GM12878 (cell line): ENCODE results near the gene LILRB3. TPM values are rescaled to one million over a fixed set of nuclear protein-coding genes. Genes with fewer than 3 reads are reported as not detected.
A peak's percentile ranks its signal among the peaks of the same experiment; 100 is the strongest.

ENCODE experiments used
- ATAC-seq: fragments of 200-7000 bp; cut with Tn5 transposase; 3 replicates; pipeline ENCODE4 v1.9.1; 2020; ENCODE audit warnings: mild to moderate bottlenecking, moderate library complexity
- BruUV-seq: library from RNA; stranded (reverse); fragments of 400-500 nt; replicated peaks from 2 replicates; lab custom pipeline; 2021; lab: Mats Ljungman, UMichigan
- CTCF ChIA-PET: fragments of 300-600 bp; sonication (Branson Sonifier 250); formaldehyde crosslinking; extraction: SDS; loops from one replicate; lab custom pipeline; 2021; ENCODE audit warnings: inconsistent platforms; lab: Yijun Ruan, JAX
- POLR2A ChIA-PET: fragments of 350-600 bp; formaldehyde crosslinking; extraction: SDS; loops from one replicate; lab custom pipeline; 2021; ENCODE audit warnings: inconsistent platforms; lab: Charles Lee
- RAD21 ChIA-PET: fragments of 300-600 bp; sonication (Branson Sonifier 250); formaldehyde crosslinking; loops from one replicate; lab custom pipeline; 2023; ENCODE audit warnings: antibody characterized with exemption; ENCODE audit not compliant: unreplicated experiment; lab: Charles Lee
- SMC1A ChIA-PET: fragments of 300-600 bp; sonication (Branson Sonifier 250); formaldehyde crosslinking; loops from one replicate; lab custom pipeline; 2023; ENCODE audit not compliant: unreplicated experiment, uncharacterized antibody; lab: Charles Lee
- DNase-seq: peaks from one replicate; pipeline ENCODE4 v3.0.0-alpha.2; 2011; ENCODE audit warnings: low read depth, low spot score
- FAIRE-seq: peaks from 3 replicates; lab custom pipeline; 2011; peaks lifted over from hg19 to GRCh38; lab: Jason Lieb, UNC
- H2AFZ ChIP-seq: 2 replicates; pipeline ENCODE4 v1.6.0; 2011; ENCODE audit warnings: low read depth, low read length, control low read depth; ENCODE audit not compliant: control insufficient read depth
- H3K27ac ChIP-seq: 2 replicates; pipeline ENCODE4 v1.5.1; 2011; ENCODE audit warnings: control low read depth; ENCODE audit not compliant: control insufficient read depth, insufficient read depth
- H3K27me3 ChIP-seq, 2 experiments: replicated peaks in 1 of 2; 2 replicates each; pipeline versions ENCODE4 v1.6.0 to v1.6.1; 2011; ENCODE audit warnings: low read length in 1 of 2; ENCODE audit not compliant: control insufficient read depth in 2 of 2, insufficient read depth in 2 of 2
- H3K36me3 ChIP-seq, 2 experiments: 2 replicates each; pipeline ENCODE4 v1.5.1; 2011; ENCODE audit warnings: low read length in 1 of 2; ENCODE audit not compliant: control insufficient read depth in 2 of 2, insufficient read depth in 2 of 2
- H3K4me1 ChIP-seq: 2 replicates; pipeline ENCODE4 v1.6.1; 2011; ENCODE audit warnings: mild to moderate bottlenecking, low read length, moderate library complexity, mixed read lengths; ENCODE audit not compliant: control insufficient read depth, insufficient read depth
- H3K4me2 ChIP-seq: 2 replicates; pipeline ENCODE4 v1.6.0; 2011; ENCODE audit warnings: control low read depth; ENCODE audit not compliant: control insufficient read depth, insufficient read depth
- H3K4me3 ChIP-seq: fragments of 200-600 bp; sonication (generic); 2 replicates; pipeline ENCODE4 v1.5.1; 2016
- H3K79me2 ChIP-seq: 2 replicates; pipeline ENCODE4 v1.6.0; 2011; ENCODE audit warnings: low read length; ENCODE audit not compliant: control insufficient read depth, insufficient read depth
- H3K9ac ChIP-seq: 2 replicates; pipeline ENCODE4 v1.8.0; 2011; ENCODE audit warnings: low read length, control low read depth, mixed read lengths; ENCODE audit not compliant: control insufficient read depth, insufficient read depth
- H3K9me3 ChIP-seq: replicated peaks from 3 replicates; pipeline ENCODE4 v1.5.1; 2011; ENCODE audit warnings: mild to moderate bottlenecking, low read length; ENCODE audit not compliant: control insufficient read depth, insufficient read depth
- H4K20me1 ChIP-seq: 2 replicates; pipeline ENCODE4 v1.6.0; 2011; ENCODE audit not compliant: control insufficient read depth, insufficient read depth
- BACH1 ChIP-seq: fragments of 450-650 bp; IDR thresholded peaks from 2 replicates; pipeline ENCODE4 v1.6.1; 2017; ENCODE audit warnings: mild to moderate bottlenecking, borderline replicate concordance
- BHLHE40 ChIP-seq, 2 experiments: fragments of 450-650 bp in 1 of 2; IDR thresholded peaks; 2 replicates each; pipeline ENCODE4 v1.6.1; 2011 to 2017; ENCODE audit warnings: low read depth in 2 of 2, borderline replicate concordance in 1 of 2, improper control_type of control experiment in 1 of 2, low read length in 1 of 2, mild to moderate bottlenecking in 1 of 2
- EP300 ChIP-seq, 2 experiments: fragments of 150-350 bp in 1 of 2; IDR thresholded peaks; 2 replicates each; pipeline ENCODE4 v1.6.1; 2011 to 2012; ENCODE audit warnings: low read depth in 2 of 2, low read length in 2 of 2, borderline replicate concordance in 1 of 2, improper control_type of control experiment in 1 of 2, inconsistent platforms in 1 of 2; ENCODE audit not compliant: control insufficient read depth in 1 of 2
- ETV6 ChIP-seq, 2 experiments: fragments of 450-650 bp in 1 of 2; IDR thresholded peaks in 1 of 2; conservative IDR thresholded peaks in 1 of 2; 2 replicates each; pipeline ENCODE4 v1.6.1; 2014; ENCODE audit warnings: antibody characterized with exemption in 1 of 2, borderline replicate concordance in 1 of 2, low read depth in 1 of 2, mild to moderate bottlenecking in 1 of 2, moderate library complexity in 1 of 2
- FOS ChIP-seq: IDR thresholded peaks from 3 replicates; pipeline ENCODE4 v1.6.1; 2011; ENCODE audit warnings: borderline replicate concordance; ENCODE audit not compliant: insufficient read length; ENCODE audit errors: extremely low read depth
- MTA3 ChIP-seq: IDR thresholded peaks from 2 replicates; pipeline ENCODE4 v1.6.1; 2012; ENCODE audit warnings: low read length, inconsistent platforms, borderline replicate concordance
- MXI1 ChIP-seq: fragments of 150-350 bp; IDR thresholded peaks from 2 replicates; pipeline ENCODE4 v1.6.1; 2011; ENCODE audit warnings: low read depth, mild to moderate bottlenecking, inconsistent platforms, low read length, improper control_type of control experiment
- PML ChIP-seq: IDR thresholded peaks from 2 replicates; pipeline ENCODE4 v1.6.1; 2012; ENCODE audit warnings: low read length, inconsistent platforms
- POLR2AphosphoS5 ChIP-seq: IDR thresholded peaks from 2 replicates; pipeline ENCODE4 v1.6.1; 2011; ENCODE audit warnings: mild to moderate bottlenecking, low read length, inconsistent platforms
- PRDM15 ChIP-seq: fragments of 450-650 bp; formaldehyde crosslinking; IDR thresholded peaks from 2 replicates; pipeline ENCODE4 v1.4.0; 2020; ENCODE audit warnings: mild to moderate bottlenecking, moderate library complexity
- RAD51 ChIP-seq: fragments of 450-650 bp; IDR thresholded peaks from 2 replicates; pipeline ENCODE4 v1.6.1; 2016; ENCODE audit warnings: moderate library complexity, mild to moderate bottlenecking, inconsistent platforms
- WGBS: methylation state at CpG from one replicate; pipeline ENCODE4 v1.1.6; 2016; ENCODE audit warnings: low lambda C conversion rate; ENCODE audit not compliant: insufficient replicate concordance, insufficient coverage; ENCODE audit errors: missing lambda C conversion rate; 5-methylcytosine and 5-hydroxymethylcytosine counted together
- in situ Hi-C: fragments of 300-500 bp; cut with MboI; formaldehyde crosslinking; loops from 9 replicates; pipeline ENCODE4 v1.14.3; 2018; ENCODE audit warnings: mixed read lengths
- intact Hi-C: fragments of 100-400 bp; cut with micrococcal nuclease; formaldehyde crosslinking; loops from one replicate; pipeline ENCODE4 v1.14.2; 2022; ENCODE audit not compliant: unreplicated experiment
- polyA plus RNA-seq, 11 experiments: library from polyadenylated mRNA; depleted of rRNA in 4 of 11; unstranded in 6 of 11; stranded (reverse) in 5 of 11; fragments of >200 nt; fragmentation: Nextera tagmentation in 4 of 11; fragmentation: Illumina TruSeq in 1 of 11; extraction: Ambion mirVana in 4 of 11; extraction: Trizol in 1 of 11; gene quantifications; 1 replicate in 1 of 11; 2 replicates in 10 of 11; pipeline versions ENCODE4 v1.2.1 to v1.2.3, GENCODE V29; 2011 to 2016; ENCODE audit warnings: inconsistent platforms in 2 of 11, missing spikeins in 2 of 11, low read depth in 1 of 11
- total RNA-seq, 4 experiments: library from RNA; depleted of rRNA in 3 of 4; stranded (reverse); fragments of >200 nt in 3 of 4; fragmentation: Illumina TruSeq in 1 of 4; extraction: Trizol in 1 of 4; gene quantifications; 2 replicates each; pipeline versions ENCODE4 v1.2.1 to v1.2.3, GENCODE V29; 2013 to 2021
- TF ChIP-seq, protein P1 (sequence below): IDR thresholded peaks from 2 replicates; pipeline ENCODE4 v1.6.1; 2012; ENCODE audit warnings: low read depth, low read length, improper control_type of control experiment
- TF ChIP-seq, protein P2 (sequence below): IDR thresholded peaks from 2 replicates; pipeline ENCODE4 v1.6.1; 2012; ENCODE audit warnings: low read depth, low read length, improper control_type of control experiment

Gene LILRB3
- total and polyA plus RNA-seq, 10 of the 15 experiments (the other 5 are each of a cell fraction or from before 2014, with no cell fraction given): 0.04 to 1.1 (median 0.18) TPM; not detected in 1

- ChIA-PET SMC1A (interaction anchor here (1.2 to 3.8 kb wide), 4 partner anchors 12 to 189 kb away, joined by 3 to 26 read pairs (median 4); partner anchors contain the start of genes CNOT3, MBOAT7 and TSEN34), POLR2A (interaction anchor here (0.6 to 7.7 kb wide), 6 partner anchors 11 to 905 kb away, joined by 3 to 100 read pairs (median 4); partner anchors contain the start of genes CNOT3, MBOAT7 and TSEN34), RAD21 (no interaction called here), CTCF (interaction anchor here (1.1 to 3.3 kb wide), 2 partner anchors 10 to 12 kb away, joined by 3 to 15 read pairs; partner anchors contain the start of genes MBOAT7 and TSEN34)
- Histone ChIP-seq H3K79me2 (peaks cover 56% of the 10 kb centered on the region), H3K4me1 (peaks cover 19% of the 10 kb centered on the region), H3K27ac (peak overlapping the region; percentile 96), H4K20me1 (peaks cover 11% of the 10 kb centered on the region), H3K9me3 (no peaks in the 10 kb centered on the region), H3K4me3 (peak overlapping the region; percentile 92), H3K9ac (peak overlapping the region; percentile 96), H3K36me3 (peaks cover 18 to 21% of the 10 kb centered on the region in 2 experiments), H3K27me3 (no peaks in the 10 kb centered on the region), H2AFZ (no peak overlapping the region), H3K4me2 (peak overlapping the region; percentile 91)
- in situ Hi-C loops: no loop called here
- BruUV-seq: TSS peak; percentile 79
- intact Hi-C loops: loop anchor here (2.0 kb wide), 1 partner anchor 64 kb away; the partner anchor contains the start of gene CNOT3
- no peak for FAIRE-seq
- TF ChIP-seq BHLHE40 (IDR thresholded peaks at IDR 0.05; ENCODE audit: borderline replicate concordance in 1 of 2, low read depth in 2 of 2, low read length in 1 of 2) (peak in 1 of 2 experiments; percentile 12; a peak in 1 of 4 replicates), RAD51 (no peak), MTA3 (no peak), PML (no peak), PRDM15 (peak; percentile 7; the same call in 1 of the 2 replicates), ETV6 (conservative IDR thresholded peaks at IDR 0.05 in 1 of 2, IDR thresholded peaks at IDR 0.05 in 1 of 2; ENCODE audit: borderline replicate concordance in 1 of 2, low read depth in 1 of 2) (0 out of 4 replicates have a peak, but pooled peaks of 1 of the 2 experiments have one; percentile 15), POLR2AphosphoS5 (no peak), EP300 (IDR thresholded peaks at IDR 0.05; ENCODE audit: borderline replicate concordance in 1 of 2, control insufficient read depth in 1 of 2, low read depth in 2 of 2, low read length in 2 of 2) (no peak), BACH1 (0 out of 2 replicates have a peak, but pooled peaks have one; percentile 2), MXI1 (0 out of 2 replicates have a peak, but pooled peaks have one; percentile 49), FOS (no peak)
- TF ChIP-seq, protein P1, sequence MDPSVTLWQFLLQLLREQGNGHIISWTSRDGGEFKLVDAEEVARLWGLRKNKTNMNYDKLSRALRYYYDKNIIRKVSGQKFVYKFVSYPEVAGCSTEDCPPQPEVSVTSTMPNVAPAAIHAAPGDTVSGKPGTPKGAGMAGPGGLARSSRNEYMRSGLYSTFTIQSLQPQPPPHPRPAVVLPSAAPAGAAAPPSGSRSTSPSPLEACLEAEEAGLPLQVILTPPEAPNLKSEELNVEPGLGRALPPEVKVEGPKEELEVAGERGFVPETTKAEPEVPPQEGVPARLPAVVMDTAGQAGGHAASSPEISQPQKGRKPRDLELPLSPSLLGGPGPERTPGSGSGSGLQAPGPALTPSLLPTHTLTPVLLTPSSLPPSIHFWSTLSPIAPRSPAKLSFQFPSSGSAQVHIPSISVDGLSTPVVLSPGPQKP: 0 out of 2 replicates have a peak, but pooled peaks have one; percentile 13
- TF ChIP-seq, protein P2, sequence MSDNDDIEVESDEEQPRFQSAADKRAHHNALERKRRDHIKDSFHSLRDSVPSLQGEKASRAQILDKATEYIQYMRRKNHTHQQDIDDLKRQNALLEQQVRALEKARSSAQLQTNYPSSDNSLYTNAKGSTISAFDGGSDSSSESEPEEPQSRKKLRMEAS: no peak; the same call in 1 of the 2 replicates
- 2% methylated on average over 28 of the region's 28 CpGs for WGBS
- DNase-seq: no peak
- peak; percentile 8 for ATAC-seq
Observed at GRCh38 chr19:54201172-54201701, 21.6 kb downstream of the LILRB3 start.
